WERI-Rb-1 (cell line): ENCODE results near the gene HTT.
A peak's percentile ranks its signal among the peaks of the same experiment; 100 is the strongest.

Experiments used
- DNase-seq: peaks from one replicate; pipeline ENCODE4 v3.0.0-alpha.2; 2020
- H3K27ac ChIP-seq: fragments of 250-450 bp; sonication (Bioruptor Pico); 2 replicates; pipeline ENCODE4 v1.5.1; 2020; ENCODE audit warnings: mild to moderate bottlenecking, moderate library complexity
- H3K27me3 ChIP-seq: fragments of 250-450 bp; sonication (Bioruptor Pico); 2 replicates; pipeline ENCODE4 v1.5.1; 2021; ENCODE audit warnings: mild to moderate bottlenecking, low read depth, moderate library complexity; ENCODE audit not compliant: insufficient read depth, severe bottlenecking
- H3K36me3 ChIP-seq: fragments of 250-450 bp; sonication (Bioruptor Pico); 2 replicates; pipeline ENCODE4 v1.5.1; 2020; ENCODE audit warnings: mild to moderate bottlenecking, moderate library complexity
- H3K4me3 ChIP-seq: 2 replicates; pipeline ENCODE4 v1.5.1; 2011; ENCODE audit warnings: low read depth, mild to moderate bottlenecking, control low read depth, low read length
- H3K9me3 ChIP-seq: fragments of 250-450 bp; sonication (Bioruptor Pico); 2 replicates; pipeline ENCODE4 v1.5.1; 2021; ENCODE audit warnings: mild to moderate bottlenecking, moderate library complexity; ENCODE audit not compliant: severe bottlenecking
- TF ChIP-seq, protein P1 (sequence below): IDR thresholded peaks from 2 replicates; pipeline ENCODE4 v1.5.1; 2011; ENCODE audit warnings: low read depth, mild to moderate bottlenecking, control low read depth, inconsistent platforms, low read length

HTT gene

DNA sequence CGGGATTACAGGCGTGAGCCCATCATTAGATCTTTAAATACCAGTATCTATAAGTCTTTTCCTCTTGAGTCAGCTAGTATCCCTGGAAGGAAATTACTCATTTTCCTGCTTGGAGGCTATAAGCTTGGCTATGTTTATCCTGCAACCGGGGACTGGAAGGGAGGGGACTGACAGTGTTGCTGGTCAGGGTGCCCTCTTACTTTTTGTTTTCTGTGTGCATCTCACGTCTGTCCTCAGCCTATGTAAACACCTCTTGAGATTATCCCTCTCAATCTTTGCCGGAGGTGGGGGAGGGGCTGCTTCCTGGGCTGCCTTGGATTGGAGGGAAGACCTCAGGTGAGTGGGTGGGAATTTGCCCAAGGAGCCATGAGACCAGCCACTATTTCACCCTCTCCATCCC is 37.0 kb downstream of the HTT start:
- TF ChIP-seq, protein P1, sequence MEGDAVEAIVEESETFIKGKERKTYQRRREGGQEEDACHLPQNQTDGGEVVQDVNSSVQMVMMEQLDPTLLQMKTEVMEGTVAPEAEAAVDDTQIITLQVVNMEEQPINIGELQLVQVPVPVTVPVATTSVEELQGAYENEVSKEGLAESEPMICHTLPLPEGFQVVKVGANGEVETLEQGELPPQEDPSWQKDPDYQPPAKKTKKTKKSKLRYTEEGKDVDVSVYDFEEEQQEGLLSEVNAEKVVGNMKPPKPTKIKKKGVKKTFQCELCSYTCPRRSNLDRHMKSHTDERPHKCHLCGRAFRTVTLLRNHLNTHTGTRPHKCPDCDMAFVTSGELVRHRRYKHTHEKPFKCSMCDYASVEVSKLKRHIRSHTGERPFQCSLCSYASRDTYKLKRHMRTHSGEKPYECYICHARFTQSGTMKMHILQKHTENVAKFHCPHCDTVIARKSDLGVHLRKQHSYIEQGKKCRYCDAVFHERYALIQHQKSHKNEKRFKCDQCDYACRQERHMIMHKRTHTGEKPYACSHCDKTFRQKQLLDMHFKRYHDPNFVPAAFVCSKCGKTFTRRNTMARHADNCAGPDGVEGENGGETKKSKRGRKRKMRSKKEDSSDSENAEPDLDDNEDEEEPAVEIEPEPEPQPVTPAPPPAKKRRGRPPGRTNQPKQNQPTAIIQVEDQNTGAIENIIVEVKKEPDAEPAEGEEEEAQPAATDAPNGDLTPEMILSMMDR = no peak
- H3K4me3 ChIP-seq = no peak overlapping the region
- H3K36me3 ChIP-seq = peaks cover 93% of the 10 kb centered on the region
- H3K27me3 ChIP-seq = no peaks in the 10 kb centered on the region
- H3K27ac ChIP-seq = peak overlapping the region; percentile 29; the same call in 1 of the 2 replicates
- peak; percentile 75 for DNase-seq
- H3K9me3 ChIP-seq = no peaks in the 10 kb centered on the region

DNA sequence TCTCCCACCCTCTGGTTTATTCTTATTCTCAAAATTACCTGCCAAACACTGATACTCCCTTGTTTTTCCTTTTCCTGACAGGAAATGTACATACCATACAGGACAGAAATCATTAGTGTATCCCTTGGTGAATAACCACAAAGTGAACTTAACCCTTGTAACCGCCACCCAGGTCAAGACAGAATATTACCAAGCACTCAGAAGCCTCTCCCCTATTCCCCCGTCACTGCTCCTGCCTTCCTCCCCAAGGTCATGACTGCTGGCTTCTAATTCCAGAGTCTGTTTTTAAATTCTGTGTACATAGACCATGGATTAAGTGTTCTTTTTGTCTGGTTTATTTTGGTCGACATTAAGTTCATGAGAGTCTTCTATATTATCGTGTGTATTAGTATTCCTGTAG is 37.7 kb downstream of the HTT start:
- Histone ChIP-seq H3K27me3 (no peaks in the 10 kb centered on the region), H3K4me3 (no peak overlapping the region), H3K36me3 (peaks cover 94% of the 10 kb centered on the region), H3K9me3 (no peaks in the 10 kb centered on the region), H3K27ac (no peak overlapping the region)
- DNase-seq = no peak
- TF ChIP-seq, protein P1 = no peak

DNA sequence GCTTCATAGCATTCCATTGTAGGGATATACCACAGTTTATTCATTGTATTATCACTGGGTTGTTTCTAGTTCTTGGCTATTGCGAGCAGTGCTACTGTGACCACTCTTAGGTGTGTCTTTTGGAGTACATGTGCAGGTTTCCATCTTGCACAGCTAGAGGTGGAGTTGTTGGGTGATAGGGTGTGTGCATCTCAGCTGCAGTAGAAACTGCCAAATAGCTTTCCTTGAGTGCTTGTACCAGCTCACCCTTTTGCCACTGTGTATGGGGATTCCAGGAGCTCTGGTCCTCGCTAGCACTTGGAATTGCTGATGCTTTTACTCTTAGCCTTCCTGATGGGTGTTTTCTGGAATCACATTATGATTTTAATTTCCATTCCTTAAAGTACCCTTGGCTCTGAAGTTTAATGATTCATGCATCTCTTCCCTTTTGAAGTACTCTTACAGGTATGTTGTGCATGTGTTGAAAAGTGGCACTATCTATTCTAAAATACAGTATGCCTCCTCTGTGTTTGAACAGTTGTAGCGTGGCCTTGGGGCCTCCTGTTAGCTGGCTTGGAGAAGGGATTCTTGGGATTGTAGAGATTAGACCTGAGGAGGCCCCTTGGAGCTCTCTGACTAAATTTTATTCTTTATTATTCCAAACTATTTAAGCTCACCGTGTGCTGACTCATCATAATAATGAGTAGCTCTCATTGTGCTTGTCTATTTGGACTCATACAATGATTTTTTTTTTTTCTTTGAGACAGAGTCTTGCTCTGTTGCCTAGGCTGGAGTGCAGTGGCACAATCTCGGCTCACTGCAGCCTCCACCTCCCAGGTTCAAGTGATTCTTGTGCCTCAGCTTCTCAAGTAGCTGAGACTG is 38.4 kb downstream of the HTT start:
- H3K27ac ChIP-seq = no peak overlapping the region
- TF ChIP-seq, protein P1 = no peak

DNA sequence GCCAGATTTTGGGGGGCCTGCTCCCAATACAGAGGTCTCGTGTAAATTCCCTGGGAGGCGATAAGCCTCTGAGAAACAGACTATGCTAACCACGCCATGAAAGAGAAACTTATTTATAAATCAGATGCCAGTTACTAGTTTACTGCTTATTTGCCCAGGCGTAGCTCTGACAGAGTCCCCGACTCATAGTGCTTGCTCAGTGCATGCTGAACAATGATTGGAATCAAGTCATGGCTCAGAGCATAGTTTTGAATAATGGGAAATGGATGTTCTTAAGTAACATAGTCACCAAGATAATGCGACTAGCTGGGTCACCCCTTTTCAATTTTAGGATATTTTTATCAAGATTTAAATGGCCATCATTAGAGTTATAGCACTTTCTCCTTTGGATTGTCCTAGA is 39.9 kb downstream of the HTT start:
- Histone ChIP-seq H3K27ac (no peak overlapping the region), H3K36me3 (peaks cover 95% of the 10 kb centered on the region), H3K27me3 (no peaks in the 10 kb centered on the region), H3K4me3 (no peak overlapping the region), H3K9me3 (no peaks in the 10 kb centered on the region)
- TF ChIP-seq, protein P1 = no peak
- no peak for DNase-seq

More for the DNA sequence above, 38.4 kb downstream of the HTT start:
- Histone ChIP-seq H3K4me3 (no peak overlapping the region), H3K9me3 (no peaks in the 10 kb centered on the region), H3K36me3 (peaks cover 93% of the 10 kb centered on the region), H3K27me3 (no peaks in the 10 kb centered on the region)
- no peak for DNase-seq

DNA sequence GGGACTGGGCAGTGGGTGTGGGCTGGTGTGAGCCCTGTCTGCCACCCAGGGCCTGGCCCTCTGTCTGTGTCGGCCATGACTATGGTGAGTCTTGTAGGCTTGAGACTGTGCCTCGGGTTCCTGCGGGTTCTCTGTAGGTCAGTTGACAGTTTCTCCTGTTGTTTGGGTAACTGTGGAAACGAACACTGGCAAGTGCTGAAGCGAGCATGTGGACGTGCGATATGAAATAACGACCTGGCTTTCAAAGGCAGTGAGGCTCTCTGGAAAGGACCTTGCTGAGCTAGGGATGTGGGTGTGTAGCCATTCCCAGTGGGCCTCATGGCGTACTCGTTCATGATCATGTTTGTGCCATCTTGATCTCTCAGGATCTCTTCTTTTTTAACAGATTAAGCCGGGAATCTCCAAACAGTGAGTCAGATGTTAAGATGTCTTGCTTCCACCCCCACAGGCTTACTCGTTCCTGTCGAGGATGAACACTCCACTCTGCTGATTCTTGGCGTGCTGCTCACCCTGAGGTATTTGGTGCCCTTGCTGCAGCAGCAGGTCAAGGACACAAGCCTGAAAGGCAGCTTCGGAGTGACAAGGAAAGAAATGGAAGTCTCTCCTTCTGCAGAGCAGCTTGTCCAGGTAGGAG is 41.3 kb downstream of the HTT start:
- H3K4me3 ChIP-seq = no peak overlapping the region
- TF ChIP-seq, protein P1 = no peak
- no peaks in the 10 kb centered on the region for H3K27me3 ChIP-seq
- H3K27ac ChIP-seq = no peak overlapping the region
- no peaks in the 10 kb centered on the region for H3K9me3 ChIP-seq
- DNase-seq = no peak
- H3K36me3 ChIP-seq = peaks cover 95% of the 10 kb centered on the region
